ENCODE data around the gene CDH24. TPM values are rescaled to one million over a fixed set of nuclear protein-coding genes. Genes with fewer than 3 reads are reported as not detected.

The CDH24 gene
- total and polyA plus RNA-seq, 2 of the 8 experiments (the other 6 are each of a cell fraction or from before 2014, with no cell fraction given), result 18.1 to 27.6 TPM

DNA sequence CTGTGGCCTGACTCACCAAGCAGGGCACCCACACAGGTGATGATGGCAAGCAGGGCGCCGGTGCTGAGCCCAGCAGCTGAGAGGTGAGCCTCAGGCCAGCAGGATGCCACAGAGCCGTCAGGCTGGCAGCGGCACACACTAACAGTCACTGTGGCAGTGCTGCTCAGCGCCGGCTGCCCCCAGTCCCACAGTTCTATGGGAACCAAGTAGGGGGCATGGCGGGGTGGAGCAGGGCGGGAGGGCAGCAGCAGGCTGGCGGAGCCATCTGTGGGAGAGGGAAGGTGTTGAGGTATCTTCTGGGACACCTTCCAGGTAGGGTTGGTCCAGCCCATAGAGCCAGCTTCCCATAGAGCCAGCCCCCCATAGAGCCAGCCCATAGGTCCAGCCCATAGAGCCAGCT lies 8.3 kb downstream of the CDH24 start:
- H3K56ac ChIP-seq (replicated peaks; ENCODE audit: insufficient read length, low read depth, low read length), result no peak overlapping the region
- no peak overlapping the region for H4K91ac ChIP-seq (replicated peaks; ENCODE audit: insufficient read length, low read length)
- no peak for DNase-seq (ENCODE audit: low read depth in 1 of 2, low spot score in 2 of 2)
- peaks cover 0 to 10% (median 3%) of the 10 kb centered on the region in 4 experiments; a peak in 5 of 8 replicates for H3K36me3 ChIP-seq (ENCODE audit: control insufficient read depth in 2 of 4, insufficient read depth in 4 of 4, low read length in 3 of 4)
- H3K79me1 ChIP-seq (ENCODE audit: low read depth, low read length), result no peaks in the 10 kb centered on the region; the same call in 1 of the 2 replicates
- H2BK20ac ChIP-seq (ENCODE audit: low read length), result no peak overlapping the region
- H2AK5ac ChIP-seq (ENCODE audit: low read depth, low read length), result no peak overlapping the region
- H2BK120ac ChIP-seq (replicated peaks; ENCODE audit: low read depth, low read length), result no peak overlapping the region
- no peak overlapping the region for H3K4ac ChIP-seq (replicated peaks; ENCODE audit: insufficient read length, low read depth, low read length)
- no peak overlapping the region for H2BK12ac ChIP-seq (ENCODE audit: low read depth, low read length)
- H3K14ac ChIP-seq (ENCODE audit: insufficient read length), result no peak overlapping the region
- ChIA-PET POLR2A (ENCODE audit: partially characterized antibody) (interaction anchor here (1.0 to 1.7 kb wide), 6 partner anchors 15 to 76 kb away, joined by 3 to 5 read pairs (median 4); partner anchors contain the start of gene PSMB5), CTCF (ENCODE audit: partially characterized antibody) (interaction anchor here (0.7 to 29.2 kb wide), 5 partner anchors 9 to 75 kb away, joined by 3 to 785 read pairs (median 3); partner anchors contain the start of gene AJUBA)
- no peak overlapping the region for H3K23ac ChIP-seq (ENCODE audit: insufficient read length)
- H3K4me1 ChIP-seq (replicated peaks in 1 of 4; ENCODE audit: control insufficient read depth in 3 of 4, insufficient read depth in 4 of 4, low read length in 3 of 4), result peaks cover 0 to 7% (median 0%) of the 10 kb centered on the region in 4 experiments; a peak in 1 of 7 replicates
- H4K8ac ChIP-seq (ENCODE audit: extremely low read depth, insufficient read depth, low read length), result no peak overlapping the region
- H4K20me1 ChIP-seq (replicated peaks in 1 of 2; ENCODE audit: control insufficient read depth in 1 of 2, insufficient read depth in 2 of 2, low read length in 2 of 2), result no peaks in the 10 kb centered on the region
- H2BK15ac ChIP-seq (ENCODE audit: low read length), result no peak overlapping the region
- H3K9me3 ChIP-seq (ENCODE audit: insufficient read depth in 2 of 2, low read depth in 1 of 2, low read length in 1 of 2), result no peaks in the 10 kb centered on the region
- H3K27ac ChIP-seq (ENCODE audit: low read depth, low read length), result no peak overlapping the region
- no peaks in the 10 kb centered on the region for H3K23me2 ChIP-seq (ENCODE audit: low read depth, low read length)
- no peak overlapping the region for H3K4me2 ChIP-seq (ENCODE audit: insufficient read depth in 1 of 2, low read depth in 2 of 2, low read length in 2 of 2)
- no peak overlapping the region for H3K4me3 ChIP-seq (ENCODE audit: extremely low read depth in 1 of 4, insufficient read depth in 2 of 4, low read depth in 3 of 4, low read length in 4 of 4)
- FAIRE-seq, result no peak
- H3K18ac ChIP-seq (ENCODE audit: extremely low read depth, low read length), result no peak overlapping the region
- H2AFZ ChIP-seq (ENCODE audit: low read length), result no peak overlapping the region
- no peak overlapping the region for H3K9ac ChIP-seq (replicated peaks in 1 of 4; ENCODE audit: extremely low read depth in 1 of 4, low read depth in 3 of 4, low read length in 3 of 4)
- TF ChIP-seq, protein P1, sequence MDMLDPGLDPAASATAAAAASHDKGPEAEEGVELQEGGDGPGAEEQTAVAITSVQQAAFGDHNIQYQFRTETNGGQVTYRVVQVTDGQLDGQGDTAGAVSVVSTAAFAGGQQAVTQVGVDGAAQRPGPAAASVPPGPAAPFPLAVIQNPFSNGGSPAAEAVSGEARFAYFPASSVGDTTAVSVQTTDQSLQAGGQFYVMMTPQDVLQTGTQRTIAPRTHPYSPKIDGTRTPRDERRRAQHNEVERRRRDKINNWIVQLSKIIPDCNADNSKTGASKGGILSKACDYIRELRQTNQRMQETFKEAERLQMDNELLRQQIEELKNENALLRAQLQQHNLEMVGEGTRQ (IDR thresholded peaks at IDR 0.05; ENCODE audit: low read length), result no peak
- TF ChIP-seq BRCA1 (IDR thresholded peaks at IDR 0.05; ENCODE audit: low read depth, low read length) (no peak), SIX5 (IDR thresholded peaks at IDR 0.05; ENCODE audit: low read depth, low read length) (no peak), EZH2 (IDR thresholded peaks at IDR 0.05; ENCODE audit: low read depth, low read length, severe bottlenecking) (no peak), POLR2AphosphoS5 (IDR thresholded peaks at IDR 0.05; ENCODE audit: low read depth, low read length) (no peak), CBX5 (IDR thresholded peaks at IDR 0.05; ENCODE audit: low read depth, low read length) (no peak), SIRT6 (IDR thresholded peaks at IDR 0.05; ENCODE audit: low read length) (no peak), SP4 (IDR thresholded peaks at IDR 0.05; ENCODE audit: low read length) (no peak)
- H3K27me3 ChIP-seq (replicated peaks in 1 of 4; ENCODE audit: control insufficient read depth in 3 of 4, extremely low read depth in 1 of 4, insufficient read depth in 3 of 4, low read length in 3 of 4), result no peaks in the 10 kb centered on the region
- H4K5ac ChIP-seq (ENCODE audit: insufficient read length, low read depth, low read length), result no peak overlapping the region
- WGBS, 2 experiments (ENCODE audit: extremely low coverage in 1 of 2, insufficient coverage in 1 of 2, insufficient read length in 1 of 2, insufficient replicate concordance in 2 of 2, low coverage in 1 of 2, low lambda C conversion rate in 2 of 2, missing lambda C conversion rate in 1 of 2), result 95% methylated on average over 9 of the region's 9 CpGs; no CpG with 5 or more reads in 1 of the 2 experiments
- no peak overlapping the region for H2BK5ac ChIP-seq (ENCODE audit: low read depth, low read length)
- H3K79me2 ChIP-seq (ENCODE audit: control insufficient read depth in 1 of 2, insufficient read depth in 2 of 2, low read length in 2 of 2), result no peaks in the 10 kb centered on the region

Data from H1 (cell line).